HepG2 (cell line): ENCODE results near the gene SLC29A1. TPM values are rescaled to one million over a fixed set of nuclear protein-coding genes. Genes with fewer than 3 reads are reported as not detected.

Experiments used
- EHMT2 ChIP-seq: fragments of 200-600 bp; sonication (generic); IDR thresholded peaks from 2 replicates; pipeline ENCODE4 v1.7.0; 2017; ENCODE audit warnings: antibody characterized with exemption, low read depth, low read length, borderline replicate concordance
- FLYWCH1 ChIP-seq: sonication (generic); formaldehyde crosslinking; IDR thresholded peaks from 2 replicates; pipeline ENCODE4 v1.8.1; 2023; ENCODE audit warnings: mild to moderate bottlenecking, missing genetic modification reagents
- HNF4G ChIP-seq, 2 experiments: sonication (generic) in 1 of 2; formaldehyde crosslinking in 1 of 2; IDR thresholded peaks; 2 replicates each; pipeline versions ENCODE4 v1.4.0 to v1.6.1; 2011 to 2020; ENCODE audit warnings: borderline replicate concordance in 2 of 2, low read depth in 2 of 2, mild to moderate bottlenecking in 2 of 2, low read length in 1 of 2, missing genetic modification reagents in 1 of 2, moderate library complexity in 1 of 2
- RBM22 ChIP-seq: fragments of 200-400 bp; formaldehyde crosslinking; optimal IDR thresholded peaks from 2 replicates; pipeline ENCODE3; 2017; ENCODE audit warnings: mild to moderate bottlenecking, low read length, moderate library complexity
- RORA ChIP-seq: sonication (generic); formaldehyde crosslinking; IDR thresholded peaks from 2 replicates; pipeline ENCODE4 v1.5.0; 2020; ENCODE audit warnings: mild to moderate bottlenecking, missing genetic modification reagents, moderate library complexity
- SNAI1 ChIP-seq: sonication (generic); formaldehyde crosslinking; IDR thresholded peaks from 2 replicates; pipeline ENCODE4 v1.5.0; 2020; ENCODE audit warnings: mild to moderate bottlenecking, missing genetic modification reagents, borderline replicate concordance
- SYNCRIP ChIP-seq: fragments of 200-400 bp; formaldehyde crosslinking; IDR thresholded peaks from 2 replicates; pipeline ENCODE4 v1.6.1; 2018; ENCODE audit warnings: mild to moderate bottlenecking, low read depth, low read length; ENCODE audit not compliant: insufficient read depth
- ZBTB20 ChIP-seq: sonication (generic); formaldehyde crosslinking; IDR thresholded peaks from 2 replicates; pipeline ENCODE4 v1.8.1; 2023; ENCODE audit warnings: missing genetic modification reagents, low read depth, mild to moderate bottlenecking, borderline replicate concordance
- ZFP36L1 ChIP-seq: sonication (generic); formaldehyde crosslinking; IDR thresholded peaks from 2 replicates; pipeline ENCODE4 v1.8.0; 2022; ENCODE audit warnings: mild to moderate bottlenecking, missing genetic modification reagents, moderate library complexity
- ZMYM2 ChIP-seq: sonication (generic); formaldehyde crosslinking; IDR thresholded peaks from 2 replicates; pipeline ENCODE4 v1.8.0; 2022; ENCODE audit warnings: mild to moderate bottlenecking, missing genetic modification reagents
- ZNF264 ChIP-seq: sonication (generic); formaldehyde crosslinking; IDR thresholded peaks from 2 replicates; pipeline ENCODE4 v1.4.0; 2020; ENCODE audit warnings: missing genetic modification reagents
- ZNF543 ChIP-seq: sonication (generic); formaldehyde crosslinking; IDR thresholded peaks from 2 replicates; pipeline ENCODE4 v1.4.0; 2020; ENCODE audit warnings: mild to moderate bottlenecking, missing genetic modification reagents
- ZNF615 ChIP-seq: sonication (generic); formaldehyde crosslinking; IDR thresholded peaks from 2 replicates; pipeline ENCODE4 v1.5.0; 2020; ENCODE audit warnings: mild to moderate bottlenecking, missing genetic modification reagents, borderline replicate concordance
- ZNF619 ChIP-seq: sonication (generic); formaldehyde crosslinking; IDR thresholded peaks from 2 replicates; pipeline ENCODE4 v1.4.0; 2020; ENCODE audit warnings: mild to moderate bottlenecking, missing genetic modification reagents
- ZSCAN20 ChIP-seq: sonication (generic); formaldehyde crosslinking; IDR thresholded peaks from 2 replicates; pipeline ENCODE4 v1.4.0; 2020; ENCODE audit warnings: missing genetic modification reagents, mild to moderate bottlenecking, borderline replicate concordance
- polyA plus RNA-seq, 8 experiments: library from polyadenylated mRNA; depleted of rRNA in 3 of 8; stranded (reverse) in 7 of 8; unstranded in 1 of 8; fragments of >200 nt; fragmentation: Illumina TruSeq in 4 of 8; extraction: Trizol in 4 of 8; gene quantifications; 2 replicates each; pipeline versions ENCODE4 v1.2.1 to v1.2.3, GENCODE V29; 2011 to 2016; ENCODE audit warnings: low read depth in 4 of 8, missing spikeins in 1 of 8, mixed read lengths in 1 of 8; ENCODE audit not compliant: insufficient read depth in 1 of 8
- total RNA-seq, 5 experiments: library from RNA; depleted of rRNA; stranded (reverse); fragments of >200 nt; fragmentation: Illumina TruSeq; extraction: Trizol; gene quantifications; 2 replicates each; pipeline ENCODE4 v1.2.3, GENCODE V29; 2016; ENCODE audit warnings: low read depth in 1 of 5
- TF ChIP-seq, protein P1 (sequence below): IDR thresholded peaks from 2 replicates; pipeline ENCODE4 v1.6.1; 2016
- TF ChIP-seq, protein P2 (sequence below): sonication (generic); formaldehyde crosslinking; IDR thresholded peaks from 2 replicates; pipeline ENCODE4 v1.4.0; 2020; ENCODE audit warnings: mild to moderate bottlenecking, missing genetic modification reagents
- TF ChIP-seq, protein P3 (sequence below): IDR thresholded peaks from 2 replicates; pipeline ENCODE4 v1.6.1; 2016; ENCODE audit warnings: missing genetic modification reagents, missing compliant biosample characterization
- TF ChIP-seq, protein P4 (sequence below): IDR thresholded peaks from 2 replicates; pipeline ENCODE4 v1.4.0; 2020; ENCODE audit warnings: mild to moderate bottlenecking, missing genetic modification reagents
- TF ChIP-seq, protein P5 (sequence below): sonication (generic); formaldehyde crosslinking; IDR thresholded peaks from 2 replicates; pipeline ENCODE4 v1.4.0; 2020; ENCODE audit warnings: mild to moderate bottlenecking, low read depth, missing genetic modification reagents
- TF ChIP-seq, protein P6 (sequence below): sonication (generic); formaldehyde crosslinking; IDR thresholded peaks from 2 replicates; pipeline ENCODE4 v1.4.0; 2020; ENCODE audit warnings: mild to moderate bottlenecking, missing genetic modification reagents

The SLC29A1 gene
- total and polyA plus RNA-seq, 2 of the 13 experiments (the other 11 are each of a cell fraction or from before 2014, with no cell fraction given) = 43.2 to 106 TPM

DNA sequence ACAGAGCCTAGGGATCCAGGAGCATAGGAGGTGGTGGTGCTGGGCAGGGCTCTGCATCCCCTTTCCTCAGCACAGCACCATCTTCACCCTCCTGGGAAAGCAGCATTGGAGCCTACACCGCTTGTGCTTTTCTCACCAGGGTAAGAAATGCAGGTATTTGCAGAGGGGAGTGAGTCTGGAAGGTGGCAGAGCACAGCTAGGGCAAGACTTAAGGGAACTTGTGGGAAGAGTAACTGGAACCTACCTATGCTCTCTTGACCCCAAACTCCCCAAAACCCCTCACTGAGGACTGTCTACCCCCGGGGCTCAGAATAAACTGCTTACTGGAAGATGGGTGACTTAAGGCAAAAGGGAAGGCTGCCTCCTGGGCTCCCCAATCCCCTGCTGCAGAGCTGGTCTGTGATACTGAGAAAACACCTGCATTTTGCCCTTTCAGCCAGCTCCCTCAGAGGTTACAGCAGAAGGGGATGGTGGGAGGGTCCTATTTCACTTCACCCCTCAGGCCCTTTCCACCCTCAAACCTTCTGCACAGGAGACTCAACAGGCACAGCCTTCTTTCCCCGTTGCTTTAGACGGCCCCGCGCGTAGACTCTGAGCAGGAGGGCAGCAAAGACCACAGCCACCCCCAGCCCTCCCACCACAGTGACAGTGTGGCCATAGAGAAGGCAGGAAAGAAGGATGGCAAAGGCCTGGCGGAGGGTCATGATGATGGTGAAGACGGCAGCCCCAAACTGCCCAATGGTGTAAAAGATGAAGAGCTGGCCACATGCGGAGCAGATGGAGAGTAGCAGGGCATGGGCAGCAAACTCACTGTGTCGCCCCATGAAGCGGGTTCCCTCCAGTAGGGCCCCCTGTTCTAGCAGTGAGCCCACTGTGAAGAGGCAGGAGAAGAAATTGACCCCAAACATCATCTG is 31.1 kb downstream of the SLC29A1 start (continued):
- TF ChIP-seq ZBTB20 (CRISPR knock-in tag) = no peak
- TF ChIP-seq, protein P1, sequence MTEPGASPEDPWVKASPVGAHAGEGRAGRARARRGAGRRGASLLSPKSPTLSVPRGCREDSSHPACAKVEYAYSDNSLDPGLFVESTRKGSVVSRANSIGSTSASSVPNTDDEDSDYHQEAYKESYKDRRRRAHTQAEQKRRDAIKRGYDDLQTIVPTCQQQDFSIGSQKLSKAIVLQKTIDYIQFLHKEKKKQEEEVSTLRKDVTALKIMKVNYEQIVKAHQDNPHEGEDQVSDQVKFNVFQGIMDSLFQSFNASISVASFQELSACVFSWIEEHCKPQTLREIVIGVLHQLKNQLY (CRISPR knock-in tag) = no peak
- TF ChIP-seq ZNF619 (CRISPR knock-in tag) = no peak
- TF ChIP-seq, protein P2, sequence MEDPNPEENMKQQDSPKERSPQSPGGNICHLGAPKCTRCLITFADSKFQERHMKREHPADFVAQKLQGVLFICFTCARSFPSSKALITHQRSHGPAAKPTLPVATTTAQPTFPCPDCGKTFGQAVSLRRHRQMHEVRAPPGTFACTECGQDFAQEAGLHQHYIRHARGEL = 0 out of 2 replicates have a peak, but pooled peaks have one; percentile 31
- no peak for TF ChIP-seq ZNF264 (CRISPR knock-in tag)
- TF ChIP-seq RORA = no peak
- TF ChIP-seq SYNCRIP = no peak
- no peak for TF ChIP-seq ZNF543 (CRISPR knock-in tag)
- no peak for TF ChIP-seq ZNF615 (CRISPR knock-in tag)
- no peak for TF ChIP-seq ZSCAN20 (CRISPR knock-in tag)
- TF ChIP-seq RBM22 = peak; percentile 96
- no peak for TF ChIP-seq SNAI1 (CRISPR knock-in tag)
- TF ChIP-seq, protein P3, sequence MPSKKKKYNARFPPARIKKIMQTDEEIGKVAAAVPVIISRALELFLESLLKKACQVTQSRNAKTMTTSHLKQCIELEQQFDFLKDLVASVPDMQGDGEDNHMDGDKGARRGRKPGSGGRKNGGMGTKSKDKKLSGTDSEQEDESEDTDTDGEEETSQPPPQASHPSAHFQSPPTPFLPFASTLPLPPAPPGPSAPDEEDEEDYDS (CRISPR knock-in tag) = no peak
- TF ChIP-seq ZMYM2 = no peak
- no peak for TF ChIP-seq FLYWCH1 (CRISPR knock-in tag)
- TF ChIP-seq EHMT2 = no peak
- TF ChIP-seq ZFP36L1 (CRISPR knock-in tag) = no peak
- TF ChIP-seq, protein P4, sequence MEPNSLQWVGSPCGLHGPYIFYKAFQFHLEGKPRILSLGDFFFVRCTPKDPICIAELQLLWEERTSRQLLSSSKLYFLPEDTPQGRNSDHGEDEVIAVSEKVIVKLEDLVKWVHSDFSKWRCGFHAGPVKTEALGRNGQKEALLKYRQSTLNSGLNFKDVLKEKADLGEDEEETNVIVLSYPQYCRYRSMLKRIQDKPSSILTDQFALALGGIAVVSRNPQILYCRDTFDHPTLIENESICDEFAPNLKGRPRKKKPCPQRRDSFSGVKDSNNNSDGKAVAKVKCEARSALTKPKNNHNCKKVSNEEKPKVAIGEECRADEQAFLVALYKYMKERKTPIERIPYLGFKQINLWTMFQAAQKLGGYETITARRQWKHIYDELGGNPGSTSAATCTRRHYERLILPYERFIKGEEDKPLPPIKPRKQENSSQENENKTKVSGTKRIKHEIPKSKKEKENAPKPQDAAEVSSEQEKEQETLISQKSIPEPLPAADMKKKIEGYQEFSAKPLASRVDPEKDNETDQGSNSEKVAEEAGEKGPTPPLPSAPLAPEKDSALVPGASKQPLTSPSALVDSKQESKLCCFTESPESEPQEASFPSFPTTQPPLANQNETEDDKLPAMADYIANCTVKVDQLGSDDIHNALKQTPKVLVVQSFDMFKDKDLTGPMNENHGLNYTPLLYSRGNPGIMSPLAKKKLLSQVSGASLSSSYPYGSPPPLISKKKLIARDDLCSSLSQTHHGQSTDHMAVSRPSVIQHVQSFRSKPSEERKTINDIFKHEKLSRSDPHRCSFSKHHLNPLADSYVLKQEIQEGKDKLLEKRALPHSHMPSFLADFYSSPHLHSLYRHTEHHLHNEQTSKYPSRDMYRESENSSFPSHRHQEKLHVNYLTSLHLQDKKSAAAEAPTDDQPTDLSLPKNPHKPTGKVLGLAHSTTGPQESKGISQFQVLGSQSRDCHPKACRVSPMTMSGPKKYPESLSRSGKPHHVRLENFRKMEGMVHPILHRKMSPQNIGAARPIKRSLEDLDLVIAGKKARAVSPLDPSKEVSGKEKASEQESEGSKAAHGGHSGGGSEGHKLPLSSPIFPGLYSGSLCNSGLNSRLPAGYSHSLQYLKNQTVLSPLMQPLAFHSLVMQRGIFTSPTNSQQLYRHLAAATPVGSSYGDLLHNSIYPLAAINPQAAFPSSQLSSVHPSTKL = no peak
- TF ChIP-seq HNF4G (IDR thresholded peaks at IDR 0.05; ENCODE audit: borderline replicate concordance, low read depth, low read length) = no peak
- no peak for TF ChIP-seq HNF4G (CRISPR knock-in tag; IDR thresholded peaks at IDR 0.05; ENCODE audit: borderline replicate concordance, low read depth)
- TF ChIP-seq, protein P5, sequence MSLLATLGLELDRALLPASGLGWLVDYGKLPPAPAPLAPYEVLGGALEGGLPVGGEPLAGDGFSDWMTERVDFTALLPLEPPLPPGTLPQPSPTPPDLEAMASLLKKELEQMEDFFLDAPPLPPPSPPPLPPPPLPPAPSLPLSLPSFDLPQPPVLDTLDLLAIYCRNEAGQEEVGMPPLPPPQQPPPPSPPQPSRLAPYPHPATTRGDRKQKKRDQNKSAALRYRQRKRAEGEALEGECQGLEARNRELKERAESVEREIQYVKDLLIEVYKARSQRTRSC = no peak
- TF ChIP-seq, protein P6, sequence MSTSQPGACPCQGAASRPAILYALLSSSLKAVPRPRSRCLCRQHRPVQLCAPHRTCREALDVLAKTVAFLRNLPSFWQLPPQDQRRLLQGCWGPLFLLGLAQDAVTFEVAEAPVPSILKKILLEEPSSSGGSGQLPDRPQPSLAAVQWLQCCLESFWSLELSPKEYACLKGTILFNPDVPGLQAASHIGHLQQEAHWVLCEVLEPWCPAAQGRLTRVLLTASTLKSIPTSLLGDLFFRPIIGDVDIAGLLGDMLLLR (CRISPR knock-in tag) = 0 out of 2 replicates have a peak, but pooled peaks have one; percentile 8
